H1 (cell line): Measurements from ENCODE around the gene ACTL9.
"Not testable (repeated sequence)": the region's sequence is repeated elsewhere in the genome, so short reads cannot be mapped to it uniquely, and the experiment has no call there.

Experiments used
- ASH2L ChIP-seq: fragments of 200-600, 300-600 bp; sonication (generic); IDR thresholded peaks from one replicate; pipeline ENCODE4 v1.7.1; 2017; ENCODE audit warnings: low read length
- BACH1 ChIP-seq: IDR thresholded peaks from 2 replicates; pipeline ENCODE4 v1.6.1; 2012; ENCODE audit warnings: low read length, improper control_type of control experiment
- CTCF ChIP-seq, 3 experiments: IDR thresholded peaks; 1 replicate in 2 of 3; 2 replicates in 1 of 3; pipeline versions ENCODE4 v1.5.1 to v1.6.1; 2011; ENCODE audit warnings: low read length in 3 of 3, mild to moderate bottlenecking in 3 of 3, inconsistent platforms in 2 of 3, low read depth in 1 of 3, moderate library complexity in 1 of 3; ENCODE audit not compliant: insufficient read depth in 1 of 3; ENCODE audit errors: control extremely low read depth in 1 of 3
- EZH2 ChIP-seq: fragments of 200-600 bp; sonication (generic); IDR thresholded peaks from 2 replicates; pipeline ENCODE4 v1.7.1; 2012; ENCODE audit warnings: low read depth, mild to moderate bottlenecking, moderate library complexity, low read length, inconsistent platforms; ENCODE audit not compliant: severe bottlenecking
- NRF1 ChIP-seq: IDR thresholded peaks from 2 replicates; pipeline ENCODE4 v1.6.1; 2011; ENCODE audit warnings: mild to moderate bottlenecking, low read depth, low read length, improper control_type of control experiment
- SIX5 ChIP-seq: IDR thresholded peaks from 2 replicates; pipeline ENCODE4 v1.6.1; 2011; ENCODE audit warnings: mild to moderate bottlenecking, low read depth, low read length

GRCh38 chr19:8710337-8710736 is 11.7 kb upstream of the ACTL9 start:
- TF ChIP-seq CTCF (IDR thresholded peaks at IDR 0.05; ENCODE audit: control extremely low read depth in 1 of 3, insufficient read depth in 1 of 3, low read depth in 1 of 3, low read length in 3 of 3); NRF1; EZH2; ASH2L; BACH1; SIX5: not testable (repeated sequence)
